SKM-1 treated with dmso at 0.1 percent for 144 hours (cell line): ENCODE results near the gene VCX2.
"Not testable (repeated sequence)": the region's sequence is repeated elsewhere in the genome, so short reads cannot be mapped to it uniquely, and the experiment has no call there.

Source experiments
- DNase-seq: peaks from one replicate; lab custom pipeline; 2025; ENCODE audit not compliant: unreplicated experiment; lab: John Stamatoyannopoulos, UW

VCX2 gene

GRCh38 chrX:8171169-8171568 is at the start of gene VCX2:
VCX2 (minus strand) TSS chrX:8171267; CDS start chrX:8170643, 624 bp downstream.
- DNase-seq: not testable (repeated sequence)

GRCh38 chrX:8204943-8205342 is 33.9 kb upstream of the VCX2 start:
- DNase-seq: no peak

GRCh38 chrX:8204169-8204935 is 33.3 kb upstream of the VCX2 start:
- no peak for DNase-seq

- no peak for DNase-seq
Measured at GRCh38 chrX:8201896-8202331, 30.8 kb upstream of the VCX2 start.

- no peak for DNase-seq
Measured at GRCh38 chrX:8196776-8197175, 25.7 kb upstream of the VCX2 start.

GRCh38 chrX:8194216-8194615 is 23.1 kb upstream of the VCX2 start:
- DNase-seq: no peak

- DNase-seq: no peak
Measured at GRCh38 chrX:8192276-8192675, 21.2 kb upstream of the VCX2 start.

GRCh38 chrX:8191022-8191421 is 20.0 kb upstream of the VCX2 start:
- DNase-seq: no peak

GRCh38 chrX:8190341-8190830 is 19.3 kb upstream of the VCX2 start:
- DNase-seq: no peak

- no peak for DNase-seq
Measured at GRCh38 chrX:8189096-8189830, 18.2 kb upstream of the VCX2 start.

GRCh38 chrX:8183346-8183745 is 12.3 kb upstream of the VCX2 start:
- no peak for DNase-seq

GRCh38 chrX:8179656-8180055 is 8.6 kb upstream of the VCX2 start:
- DNase-seq: no peak

GRCh38 chrX:8154011-8154410 is 17.1 kb downstream of the VCX2 start:
- not testable (repeated sequence) for DNase-seq

GRCh38 chrX:8147226-8147625 is 23.8 kb downstream of the VCX2 start:
- no peak for DNase-seq

- no peak for DNase-seq
Measured at GRCh38 chrX:8144925-8145324, 26.1 kb downstream of the VCX2 start.

GRCh38 chrX:8141896-8142295 is 29.2 kb downstream of the VCX2 start:
- no peak for DNase-seq

- DNase-seq: no peak
Measured at GRCh38 chrX:8140986-8141744, 29.9 kb downstream of the VCX2 start.

- no peak for DNase-seq
Measured at GRCh38 chrX:8139716-8140115, 31.4 kb downstream of the VCX2 start.

GRCh38 chrX:8138252-8138651 is 32.8 kb downstream of the VCX2 start:
- DNase-seq: no peak

- no peak for DNase-seq
Measured at GRCh38 chrX:8126648-8127047, 44.4 kb downstream of the VCX2 start.

GRCh38 chrX:8126092-8126491 is 45.0 kb downstream of the VCX2 start:
- DNase-seq: no peak
